OCI-LY7 (cell line): ENCODE results near the gene TYMP.

Experiments
- CTCF ChIP-seq: fragments of 200-600 bp; sonication (generic); conservative IDR thresholded peaks from 2 replicates; pipeline ENCODE4 v1.5.1; 2014; ENCODE audit warnings: mild to moderate bottlenecking, antibody characterized with exemption, low read length, moderate library complexity, mixed read lengths
- EZH2phosphoT487 ChIP-seq: fragments of 200-600 bp; sonication (generic); IDR thresholded peaks from 2 replicates; pipeline ENCODE4 v1.6.1; 2018; ENCODE audit warnings: low read depth, borderline replicate concordance, mild to moderate bottlenecking, mixed run types, antibody characterized with exemption, low read length, moderate library complexity, mixed read lengths

GRCh38 chr22:50488006-50488677 lies 41.7 kb downstream of the TYMP start:
- no peak for TF ChIP-seq CTCF
- no peak for TF ChIP-seq EZH2phosphoT487
